KMS-11 (cell line): ENCODE results near the gene CDHR4.
"Not testable (repeated sequence)": the region's sequence is repeated elsewhere in the genome, so short reads cannot be mapped to it uniquely, and the experiment has no call there.

ENCODE experiments used
- H2AFZ ChIP-seq: fragments of 200-600 bp; sonication (generic); 2 replicates; pipeline ENCODE4 v1.6.1; 2016; ENCODE audit warnings: antibody characterized with exemption, mixed run types, low read depth
- H3K27ac ChIP-seq: fragments of 200-600 bp; sonication (generic); 2 replicates; pipeline ENCODE4 v1.6.1; 2016; ENCODE audit warnings: mild to moderate bottlenecking, mixed run types
- H3K27me3 ChIP-seq: fragments of 200-600 bp; sonication (generic); 2 replicates; pipeline ENCODE4 v1.6.1; 2017; ENCODE audit warnings: mild to moderate bottlenecking, low read depth, mixed run types, moderate library complexity; ENCODE audit not compliant: insufficient read depth
- H3K36me3 ChIP-seq: fragments of 200-600 bp; sonication (generic); 2 replicates; pipeline ENCODE4 v1.6.1; 2017; ENCODE audit warnings: mild to moderate bottlenecking, mixed run types; ENCODE audit not compliant: insufficient read depth
- H3K4me1 ChIP-seq: fragments of 200-600 bp; sonication (generic); 2 replicates; pipeline ENCODE4 v1.6.1; 2016; ENCODE audit warnings: mild to moderate bottlenecking, low read depth, mixed run types; ENCODE audit not compliant: poor library complexity, severe bottlenecking
- H3K4me2 ChIP-seq: fragments of 200-600 bp; sonication (generic); 2 replicates; pipeline ENCODE4 v1.7.0; 2016; ENCODE audit warnings: mild to moderate bottlenecking, mixed run types
- H3K4me3 ChIP-seq: fragments of 200-600 bp; sonication (generic); IDR thresholded peaks from 2 replicates; pipeline ENCODE4 v1.6.1; 2017; ENCODE audit warnings: low read depth, low read length, mixed read lengths; ENCODE audit not compliant: insufficient read depth
- H3K79me2 ChIP-seq: fragments of 200-600 bp; sonication (generic); 2 replicates; pipeline ENCODE4 v1.6.1; 2016; ENCODE audit warnings: low read depth, mixed run types; ENCODE audit not compliant: insufficient read depth
- H3K9ac ChIP-seq: fragments of 200-600 bp; sonication (generic); 2 replicates; pipeline ENCODE4 v1.6.1; 2016; ENCODE audit warnings: mild to moderate bottlenecking, mixed run types
- H4K20me1 ChIP-seq: fragments of 200-600 bp; sonication (generic); 2 replicates; pipeline ENCODE4 v1.6.1; 2016; ENCODE audit warnings: mild to moderate bottlenecking, mixed run types; ENCODE audit not compliant: insufficient read depth
- CTCF ChIP-seq: fragments of 200-600 bp; sonication (generic); conservative IDR thresholded peaks from 2 replicates; pipeline ENCODE4 v1.6.1; 2017; ENCODE audit warnings: low read depth, mild to moderate bottlenecking, antibody characterized with exemption, low read length, moderate library complexity, mixed read lengths

Gene CDHR4

DNA sequence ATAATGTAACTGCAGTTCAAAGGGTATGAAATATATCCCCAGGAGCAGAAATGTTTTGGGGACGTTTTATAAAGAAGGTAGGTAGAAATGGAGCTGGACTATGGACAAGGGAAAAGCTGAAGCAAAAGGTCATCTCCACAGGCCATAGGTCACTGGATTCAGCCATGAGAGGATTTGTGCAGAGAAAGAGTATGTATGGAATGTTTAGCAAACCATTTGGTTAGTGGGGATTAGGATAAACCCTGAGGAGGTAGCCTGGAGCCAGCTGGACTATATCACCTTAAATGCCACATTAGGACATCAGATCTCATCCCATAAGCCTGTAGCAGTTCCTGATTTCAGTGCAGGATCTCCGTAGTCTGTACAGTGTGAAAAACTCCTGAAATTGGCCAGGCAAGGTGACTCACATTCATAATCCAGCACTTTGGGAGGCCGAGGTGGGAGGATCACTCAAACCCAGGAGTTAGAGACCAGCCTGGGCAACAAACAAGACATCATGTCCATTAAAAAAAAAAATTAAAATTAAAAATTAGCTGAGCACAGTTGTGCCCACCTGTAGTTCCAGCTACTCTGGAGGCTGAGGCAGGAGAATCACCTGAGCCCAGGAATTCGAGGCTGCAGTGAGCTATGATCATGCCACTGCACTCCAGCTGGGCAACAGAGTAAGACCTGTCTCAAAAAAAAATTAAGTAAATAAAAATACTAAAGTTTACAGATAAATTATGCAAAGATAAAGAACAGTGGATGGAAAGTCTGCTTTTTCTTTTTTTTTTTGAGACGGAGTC, 18.1 kb downstream of the CDHR4 start:
- no peaks in the 10 kb centered on the region for H3K27me3 ChIP-seq
- H3K9ac ChIP-seq, result no peak overlapping the region
- no peak overlapping the region for H3K27ac ChIP-seq
- no peak for TF ChIP-seq CTCF
- no peak overlapping the region for H3K4me2 ChIP-seq
- no peaks in the 10 kb centered on the region for H3K36me3 ChIP-seq
- H3K4me3 ChIP-seq, result no peak overlapping the region
- H3K79me2 ChIP-seq, result peaks cover 55% of the 10 kb centered on the region
- no peaks in the 10 kb centered on the region for H4K20me1 ChIP-seq
- H3K4me1 ChIP-seq, result no peaks in the 10 kb centered on the region
- no peak overlapping the region for H2AFZ ChIP-seq

DNA sequence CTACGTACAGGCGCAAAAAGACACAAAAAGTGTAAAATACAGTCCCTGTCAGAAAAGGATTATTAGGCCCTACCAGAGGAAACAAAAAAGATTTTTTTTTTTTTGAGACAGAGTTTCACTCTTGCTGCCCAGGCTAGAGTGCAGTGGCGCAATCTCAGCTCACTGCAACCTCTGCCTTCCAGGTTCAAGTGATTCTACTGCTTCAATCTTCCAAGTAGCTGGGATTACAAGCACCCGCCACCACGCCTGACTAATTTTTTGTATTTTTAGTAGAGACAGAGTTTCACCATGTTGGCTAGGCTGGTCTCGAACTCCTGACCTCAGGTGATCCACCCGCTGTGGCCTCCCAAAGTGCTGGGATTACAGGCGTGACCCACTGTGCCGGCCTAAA, 18.7 kb downstream of the CDHR4 start:
- not testable (repeated sequence) for H4K20me1 ChIP-seq, H3K4me1 ChIP-seq, H3K4me3 ChIP-seq, H3K9ac ChIP-seq, H2AFZ ChIP-seq, H3K27ac ChIP-seq, H3K4me2 ChIP-seq, H3K36me3 ChIP-seq, H3K27me3 ChIP-seq
- peaks cover 54% of the 10 kb centered on the region for H3K79me2 ChIP-seq

GRCh38 chr3:49780080-49780974, 19.3 kb downstream of the CDHR4 start:
- Histone ChIP-seq H3K4me1 (no peaks in the 10 kb centered on the region), H3K36me3 (no peaks in the 10 kb centered on the region), H3K79me2 (peaks cover 48% of the 10 kb centered on the region), H4K20me1 (no peaks in the 10 kb centered on the region), H3K4me2 (no peak overlapping the region), H2AFZ (no peak overlapping the region), H3K27ac (no peak overlapping the region), H3K27me3 (no peaks in the 10 kb centered on the region), H3K9ac (no peak overlapping the region), H3K4me3 (no peak overlapping the region)
- no peak for TF ChIP-seq CTCF

DNA sequence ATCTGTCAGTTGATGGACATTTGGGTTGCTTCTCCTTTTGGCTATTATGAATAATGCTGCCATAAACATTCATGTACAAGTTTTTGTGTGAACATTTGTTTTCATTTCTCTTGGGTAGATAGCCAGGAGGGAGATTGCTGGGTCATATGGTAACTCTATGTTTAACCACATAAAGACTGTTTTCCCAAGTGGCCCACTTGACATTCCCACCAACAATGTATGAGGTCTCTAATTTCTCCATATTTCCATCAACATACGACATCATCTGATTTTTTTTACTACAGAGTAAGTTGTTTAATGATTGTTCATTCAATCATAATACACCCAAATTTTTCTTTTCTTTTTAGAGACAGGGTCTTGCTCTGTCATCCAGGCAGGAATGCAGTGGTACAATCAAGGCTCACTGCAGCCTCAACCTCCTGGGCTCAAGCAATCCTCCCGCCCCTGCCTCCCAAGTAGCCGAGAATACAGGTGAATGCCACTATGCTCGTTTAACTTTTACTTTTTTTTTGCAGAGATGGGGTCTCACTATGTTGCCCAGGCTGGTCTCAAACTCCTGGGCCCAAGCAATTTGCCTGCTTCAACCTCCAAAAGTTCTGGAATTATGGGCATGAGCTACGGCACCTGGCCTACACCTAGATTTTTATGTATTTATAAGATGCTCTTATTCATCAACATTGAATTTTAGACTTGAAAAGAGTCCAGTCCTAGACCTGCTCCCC, 20.2 kb downstream of the CDHR4 start:
- Histone ChIP-seq H3K4me1 (no peaks in the 10 kb centered on the region), H3K27me3 (no peaks in the 10 kb centered on the region), H4K20me1 (no peaks in the 10 kb centered on the region), H3K79me2 (peaks cover 40% of the 10 kb centered on the region), H3K4me3 (no peak overlapping the region), H3K27ac (no peak overlapping the region), H2AFZ (no peak overlapping the region), H3K36me3 (no peaks in the 10 kb centered on the region), H3K9ac (no peak overlapping the region), H3K4me2 (no peak overlapping the region)
- TF ChIP-seq CTCF, result no peak

GRCh38 chr3:49776101-49776500, 23.6 kb downstream of the CDHR4 start:
- not testable (repeated sequence) for H3K36me3 ChIP-seq, H2AFZ ChIP-seq, H3K4me3 ChIP-seq, H3K27me3 ChIP-seq, H3K4me2 ChIP-seq, H3K27ac ChIP-seq, H3K9ac ChIP-seq, H4K20me1 ChIP-seq, H3K4me1 ChIP-seq
- peaks cover 45% of the 10 kb centered on the region for H3K79me2 ChIP-seq
